HEK293T (cell line): ENCODE data around the gene TARS2.

Experiments
- ARNT ChIP-seq: fragments of 450-650 bp; IDR thresholded peaks from 2 replicates; pipeline ENCODE4 v1.6.1; 2017; ENCODE audit warnings: mild to moderate bottlenecking
- CTBP1 ChIP-seq: fragments of 450-650 bp; IDR thresholded peaks from 2 replicates; pipeline ENCODE4 v1.6.1; 2016; ENCODE audit warnings: borderline replicate concordance
- TARDBP ChIP-seq: fragments of 450-650 bp; IDR thresholded peaks from 2 replicates; pipeline ENCODE4 v1.6.1; 2016
- ZNF384 ChIP-seq: fragments of 450-650 bp; IDR thresholded peaks from 2 replicates; pipeline ENCODE4 v1.6.1; 2016

GRCh38 chr1:150555198-150555970 lies 68.2 kb downstream of the TARS2 start:
- TF ChIP-seq CTBP1 (no peak), TARDBP (no peak), ARNT (no peak), ZNF384 (no peak)
